ENCODE data around the gene SSC5D.
A peak's percentile ranks its signal among the peaks of the same experiment; 100 is the strongest.

Gene SSC5D

GRCh38 chr19:55503502-55504251 is 15.4 kb downstream of the SSC5D start:
- TF ChIP-seq CTCF (IDR thresholded peaks at IDR 0.05), result peak; percentile 99
- Histone ChIP-seq H3K27ac (peak overlapping the region in 1 of 2 donors; percentile 86), H3K4me3 (peak overlapping the region; percentile 76)
- DNase-seq (ENCODE audit: low spot score), result peak; percentile 92

- Histone ChIP-seq H3K4me3 (peak overlapping the region; percentile 76), H3K27ac (peak overlapping the region in 1 of 2 donors; percentile 86)
- no peak for DNase-seq (ENCODE audit: low spot score)
- no peak for TF ChIP-seq CTCF (IDR thresholded peaks at IDR 0.05)
Measured at GRCh38 chr19:55504252-55504603, 16.0 kb downstream of the SSC5D start.

- Histone ChIP-seq H3K4me3 (no peak overlapping the region), H3K27ac (no peak overlapping the region)
- DNase-seq (ENCODE audit: low spot score), result no peak
- no peak for TF ChIP-seq CTCF (IDR thresholded peaks at IDR 0.05)
Measured at GRCh38 chr19:55504981-55505380, 16.7 kb downstream of the SSC5D start.

- no peak for DNase-seq (ENCODE audit: low spot score)
- Histone ChIP-seq H3K4me3 (no peak overlapping the region), H3K27ac (no peak overlapping the region)
- no peak for TF ChIP-seq CTCF (IDR thresholded peaks at IDR 0.05)
Measured at GRCh38 chr19:55508120-55508519, 19.9 kb downstream of the SSC5D start.

GRCh38 chr19:55516878-55517620 is 28.8 kb downstream of the SSC5D start:
- peak overlapping the region; percentile 72 for H3K4me3 ChIP-seq
- H3K27ac ChIP-seq, result peak overlapping the region; percentile 72 to 87
- DNase-seq (ENCODE audit: low spot score), result peak; percentile 93
- TF ChIP-seq CTCF (IDR thresholded peaks at IDR 0.05), result peak; percentile 92

- H3K27ac ChIP-seq, result no peak overlapping the region
- no peak for DNase-seq (ENCODE audit: low spot score)
- TF ChIP-seq CTCF (IDR thresholded peaks at IDR 0.05), result no peak
- no peak overlapping the region for H3K4me3 ChIP-seq
Measured at GRCh38 chr19:55519451-55520311, 31.4 kb downstream of the SSC5D start.

Measured in coronary artery (tissue), 2 donors.